Left lung (tissue), 10 donors: ENCODE results near the gene WNT10A. TPM values are rescaled to one million over a fixed set of nuclear protein-coding genes. Genes with fewer than 3 reads are reported as not detected.

Experiments
- ATAC-seq: fragments of 200-7000 bp; cut with Tn5 transposase; one replicate; pipeline ENCODE4 v1.9.1; 2020; ENCODE audit warnings: moderate library complexity
- DNase-seq, 4 donors: peaks; one replicate each; pipeline ENCODE4 v3.0.0-alpha.2; 2013 to 2020
- H3K27ac ChIP-seq, 2 donors: fragments of 200-600 bp; sonication (generic) in 1 of 2; one replicate each; pipeline versions ENCODE4 v1.5.0 to v1.8.0; 2020 to 2021
- H3K27me3 ChIP-seq, 2 donors: fragments of 200-600 bp; sonication (generic) in 1 of 2; one replicate each; pipeline versions ENCODE4 v1.5.0 to v1.8.0; 2020 to 2021
- H3K36me3 ChIP-seq, 2 donors: fragments of 200-600 bp; sonication (generic) in 1 of 2; one replicate each; pipeline versions ENCODE4 v1.5.0 to v1.8.0; 2020 to 2021
- H3K4me1 ChIP-seq, 2 donors: fragments of 200-600 bp; one replicate each; pipeline ENCODE4 v1.8.0; 2021
- H3K4me3 ChIP-seq, 2 donors: fragments of 200-600 bp; sonication (generic) in 1 of 2; one replicate each; pipeline versions ENCODE4 v1.5.0 to v1.8.0; 2020 to 2021; ENCODE audit warnings: mild to moderate bottlenecking in 1 of 2
- H3K9me3 ChIP-seq, 2 donors: fragments of 200-600 bp; sonication (generic) in 1 of 2; one replicate each; pipeline versions ENCODE4 v1.5.0 to v1.8.0; 2020 to 2021
- CTCF ChIP-seq, 2 donors: fragments of 200-600 bp; sonication (generic) in 1 of 2; IDR thresholded peaks; one replicate each; pipeline versions ENCODE4 v1.5.0 to v1.8.0; 2021; ENCODE audit warnings: antibody characterized with exemption in 2 of 2
- intact Hi-C, 2 donors: fragments of 100-400 bp; cut with DNase I; formaldehyde crosslinking; loops; one replicate each; pipeline versions ENCODE4 v1.11.2 to v1.14.2; 2022
- polyA plus RNA-seq, 6 donors: library from polyadenylated mRNA; unstranded; fragments of 120-200 nt; gene quantifications; one replicate each; pipeline ENCODE4 v1.2.1, GENCODE V29; 2013; ENCODE audit not compliant: insufficient read length in 6 of 6
- total RNA-seq, 2 donors: library from RNA; stranded (reverse); fragmentation: NEBNext Ultra II Directional; extraction: Animal tissue kit (Norgen Biotek cat#: 25700); gene quantifications; one replicate each; pipeline ENCODE4 v1.2.1, GENCODE V29; 2021
- donor health status: DM: no; HTN: yes; CAD: no.
- donor health status: DM: no; HTN: no; CAD: no.

The WNT10A gene
- total and polyA plus RNA-seq, 8 donors = 0.17 to 1.1 (median 0.38) TPM; not detected in 1

- H3K27ac ChIP-seq = no peak overlapping the region
- no peaks in the 10 kb centered on the region for H3K36me3 ChIP-seq
- no peak for DNase-seq
- peaks cover 66 to 100% of the 10 kb centered on the region in 2 donors for H3K27me3 ChIP-seq
- intact Hi-C loops = no loop called here
- no peaks in the 10 kb centered on the region for H3K9me3 ChIP-seq
- no peak for ATAC-seq
- TF ChIP-seq CTCF (IDR thresholded peaks at IDR 0.05) = no peak
- H3K4me3 ChIP-seq = no peak overlapping the region
- H3K4me1 ChIP-seq = peaks cover 9 to 26% of the 10 kb centered on the region in 2 donors
Measured at GRCh38 chr2:218877331-218877730, 3.3 kb upstream of the WNT10A start.

GRCh38 chr2:218877891-218878290, 2.8 kb upstream of the WNT10A start:
- intact Hi-C loops = no loop called here
- peaks cover 9 to 26% of the 10 kb centered on the region in 2 donors for H3K4me1 ChIP-seq
- H3K36me3 ChIP-seq = no peaks in the 10 kb centered on the region
- no peak overlapping the region for H3K4me3 ChIP-seq
- TF ChIP-seq CTCF (IDR thresholded peaks at IDR 0.05) = no peak
- ATAC-seq = no peak
- H3K27me3 ChIP-seq = peaks cover 63 to 100% of the 10 kb centered on the region in 2 donors
- DNase-seq = no peak
- H3K27ac ChIP-seq = no peak overlapping the region
- no peaks in the 10 kb centered on the region for H3K9me3 ChIP-seq

- no peak overlapping the region for H3K4me3 ChIP-seq
- TF ChIP-seq CTCF (IDR thresholded peaks at IDR 0.05) = no peak
- H3K9me3 ChIP-seq = no peaks in the 10 kb centered on the region
- no peaks in the 10 kb centered on the region for H3K36me3 ChIP-seq
- intact Hi-C loops = no loop called here
- H3K27me3 ChIP-seq = peaks cover 63 to 100% of the 10 kb centered on the region in 2 donors
- no peak for ATAC-seq
- no peak for DNase-seq
- peaks cover 9 to 26% of the 10 kb centered on the region in 2 donors for H3K4me1 ChIP-seq
- H3K27ac ChIP-seq = no peak overlapping the region
Measured at GRCh38 chr2:218878486-218878885, 2.2 kb upstream of the WNT10A start.

- ATAC-seq (no peak), DNase-seq (peak in 1 of 4 donors; percentile 41)
- Histone ChIP-seq H3K27ac (no peak overlapping the region), H3K36me3 (no peaks in the 10 kb centered on the region), H3K4me1 (peaks cover 9 to 30% of the 10 kb centered on the region in 2 donors), H3K27me3 (peaks cover 59 to 100% of the 10 kb centered on the region in 2 donors), H3K4me3 (no peak overlapping the region), H3K9me3 (no peaks in the 10 kb centered on the region)
- intact Hi-C loops = no loop called here
- TF ChIP-seq CTCF (IDR thresholded peaks at IDR 0.05) = no peak
Measured at GRCh38 chr2:218878926-218879761, 1.5 kb upstream of the WNT10A start.

GRCh38 chr2:218879776-218880101, 913 bp upstream of the WNT10A start:
- TF ChIP-seq CTCF (IDR thresholded peaks at IDR 0.05) = no peak
- intact Hi-C loops = no loop called here

More at GRCh38 chr2:218879776-218880101, 913 bp upstream of the WNT10A start:
- Histone ChIP-seq H3K27ac (no peak overlapping the region), H3K27me3 (peaks cover 53 to 100% of the 10 kb centered on the region in 2 donors), H3K4me1 (peaks cover 9 to 30% of the 10 kb centered on the region in 2 donors), H3K9me3 (no peaks in the 10 kb centered on the region), H3K4me3 (peak overlapping the region in 1 of 2 donors; percentile 9), H3K36me3 (no peaks in the 10 kb centered on the region)
- no peak for ATAC-seq
- no peak for DNase-seq
